ENCODE data around the gene PCSK7.
"Not testable (repeated sequence)": the region's sequence is repeated elsewhere in the genome, so short reads cannot be mapped to it uniquely, and the experiment has no call there.

PCSK7 gene

GRCh38 chr11:117217141-117218084 is 14.5 kb downstream of the PCSK7 start:
- no peak for DNase-seq (ENCODE audit: low spot score)

DNA sequence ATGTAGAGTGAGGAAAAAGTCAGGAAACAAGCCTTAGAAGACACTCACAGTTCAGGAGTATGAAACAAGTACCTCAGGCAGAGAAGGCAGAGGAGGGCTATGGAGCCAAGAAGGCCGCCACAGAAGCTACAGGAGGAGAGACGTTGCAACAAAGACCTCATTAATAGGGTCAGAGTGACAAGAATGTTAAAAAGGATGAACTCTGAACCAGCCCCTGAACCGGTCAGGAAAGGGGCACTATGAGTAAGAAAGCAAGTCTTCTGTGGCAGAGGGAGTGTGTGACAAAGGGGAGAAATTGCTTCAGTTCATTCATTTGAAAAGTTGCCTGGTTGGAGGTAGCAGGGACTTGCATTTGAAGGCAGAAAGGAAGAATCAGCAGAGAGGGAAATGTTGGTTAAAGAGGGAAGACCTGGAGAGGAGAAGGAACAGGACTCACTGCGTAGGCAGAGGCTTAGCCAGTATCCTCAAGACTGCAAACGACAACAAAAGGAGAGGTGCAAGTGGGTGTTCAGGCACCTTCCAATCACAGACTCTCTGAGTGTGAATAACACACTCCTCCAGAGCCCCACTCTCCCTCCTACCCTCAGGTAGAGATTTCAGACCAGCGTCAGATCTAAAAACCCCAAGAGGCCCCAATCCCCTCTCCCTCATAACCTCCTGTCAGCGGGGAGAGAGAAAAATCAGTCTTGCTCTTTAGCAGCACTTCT is 17.3 kb downstream of the PCSK7 start:
- DNase-seq (ENCODE audit: low spot score) = no peak

DNA sequence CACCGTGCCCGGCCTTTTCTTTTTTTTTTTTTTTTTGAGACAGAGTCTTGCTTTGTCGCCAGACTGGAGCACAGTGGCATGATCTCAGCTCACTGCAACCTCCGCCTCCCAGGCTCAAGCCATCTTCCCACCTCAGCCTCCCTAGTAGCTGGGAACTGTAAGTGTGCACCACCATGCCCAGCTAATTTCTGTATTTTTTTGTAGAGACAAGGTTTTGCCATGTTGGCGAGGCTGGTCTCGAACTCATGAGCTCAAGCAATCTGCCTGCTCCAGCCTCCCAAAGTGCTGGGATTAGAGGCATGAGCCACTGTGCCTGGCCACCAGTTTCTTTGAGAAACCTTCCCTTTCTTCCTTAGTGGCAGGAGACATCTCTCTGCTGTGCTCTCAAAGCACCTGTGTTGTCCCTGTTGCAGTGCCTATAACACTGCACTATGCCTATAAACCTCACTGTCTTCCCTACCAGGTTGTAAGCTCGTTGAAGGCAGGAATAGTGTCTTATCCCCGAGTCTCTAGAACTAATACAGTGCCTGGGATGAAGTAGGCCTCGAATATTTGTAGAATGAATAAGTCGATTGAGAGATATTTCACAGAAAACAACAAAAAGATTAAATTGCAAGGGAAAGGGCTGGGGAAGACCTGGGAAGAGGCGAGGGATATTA is 19.0 kb downstream of the PCSK7 start:
- DNase-seq (ENCODE audit: low spot score) = no peak

- DNase-seq (ENCODE audit: low spot score) = no peak
These were observed 21.3 kb downstream of the PCSK7 start for GRCh38 chr11:117210620-117211019.

GRCh38 chr11:117209351-117210125 is 22.3 kb downstream of the PCSK7 start:
- DNase-seq (ENCODE audit: low spot score) = not testable (repeated sequence)

DNA sequence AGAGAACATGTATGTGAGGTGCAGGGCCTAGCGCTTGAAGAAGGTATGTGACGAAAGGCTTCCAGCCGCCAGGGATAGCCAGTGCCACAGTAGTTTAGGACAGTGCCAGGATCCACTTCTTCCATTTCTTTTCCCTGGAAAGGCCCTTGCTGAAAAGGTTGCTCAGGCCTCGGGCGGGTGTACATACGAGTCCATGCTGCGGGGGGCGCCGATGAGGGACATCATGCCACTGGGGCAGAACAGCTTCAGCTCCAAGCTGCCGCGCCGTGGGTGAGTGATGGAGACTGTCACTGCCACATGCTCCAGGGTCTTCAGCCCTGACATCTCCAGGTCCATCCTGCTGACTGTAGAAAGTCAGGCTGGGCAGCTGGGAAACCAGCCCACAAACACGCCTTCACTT is 23.2 kb downstream of the PCSK7 start:
- DNase-seq (ENCODE audit: low spot score) = not testable (repeated sequence)

- not testable (repeated sequence) for DNase-seq (ENCODE audit: low spot score)
These were observed 24.4 kb downstream of the PCSK7 start for GRCh38 chr11:117207481-117207880.

DNA sequence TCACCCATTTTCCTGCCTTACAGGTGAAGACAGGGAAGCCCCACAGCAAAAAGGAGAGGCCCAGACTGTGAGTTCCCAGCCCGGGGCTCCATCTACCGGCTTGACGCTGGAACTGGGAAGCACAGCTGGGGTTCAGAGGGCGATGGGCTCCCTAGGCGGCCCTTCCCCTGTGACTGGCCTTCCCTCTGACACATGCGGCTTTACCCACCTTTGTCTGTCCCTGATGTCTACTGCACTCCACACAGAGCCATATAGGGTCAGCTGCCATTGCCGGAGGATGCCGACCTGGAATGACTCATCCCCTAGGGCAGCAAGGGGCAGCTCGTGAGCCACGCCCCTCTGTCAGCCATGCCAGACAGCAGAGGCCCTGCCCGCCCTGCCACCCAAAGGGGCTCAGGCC is 25.0 kb downstream of the PCSK7 start:
- DNase-seq (ENCODE audit: low spot score) = not testable (repeated sequence)

GRCh38 chr11:117206111-117206510 is 25.8 kb downstream of the PCSK7 start:
- not testable (repeated sequence) for DNase-seq (ENCODE audit: low spot score)

- DNase-seq (ENCODE audit: low spot score) = no peak
These were observed 26.6 kb downstream of the PCSK7 start for GRCh38 chr11:117205211-117205818.

DNA sequence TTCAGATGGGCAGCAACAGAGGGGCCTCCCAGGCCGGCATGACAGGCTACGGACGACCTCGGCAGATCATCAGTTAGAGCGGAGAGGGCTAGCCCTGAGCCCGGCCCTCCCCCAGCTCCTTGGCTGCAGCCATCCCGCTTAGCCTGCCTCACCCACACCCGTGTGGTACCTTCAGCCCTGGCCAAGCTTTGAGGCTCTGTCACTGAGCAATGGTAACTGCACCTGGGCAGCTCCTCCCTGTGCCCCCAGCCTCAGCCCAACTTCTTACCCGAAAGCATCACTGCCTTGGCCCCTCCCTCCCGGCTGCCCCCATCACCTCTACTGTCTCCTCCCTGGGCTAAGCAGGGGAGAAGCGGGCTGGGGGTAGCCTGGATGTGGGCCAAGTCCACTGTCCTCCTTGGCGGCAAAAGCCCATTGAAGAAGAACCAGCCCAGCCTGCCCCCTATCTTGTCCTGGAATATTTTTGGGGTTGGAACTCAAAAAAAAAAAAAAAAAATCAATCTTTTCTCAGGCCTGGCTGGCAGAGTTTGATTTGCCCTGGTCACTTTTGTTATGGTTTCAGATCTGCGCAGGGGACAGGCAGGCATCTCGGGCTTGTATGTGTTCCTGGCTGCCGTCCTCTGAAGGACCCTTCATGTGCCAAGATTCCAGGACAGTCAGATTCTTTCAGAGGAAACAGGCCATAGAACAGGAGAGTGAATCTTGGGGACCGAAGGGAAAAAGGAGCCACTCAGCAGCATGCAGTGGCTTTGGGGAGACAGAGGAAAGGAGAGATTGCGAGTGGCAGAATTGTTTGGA is 27.4 kb downstream of the PCSK7 start:
- no peak for DNase-seq (ENCODE audit: low spot score)

DNA sequence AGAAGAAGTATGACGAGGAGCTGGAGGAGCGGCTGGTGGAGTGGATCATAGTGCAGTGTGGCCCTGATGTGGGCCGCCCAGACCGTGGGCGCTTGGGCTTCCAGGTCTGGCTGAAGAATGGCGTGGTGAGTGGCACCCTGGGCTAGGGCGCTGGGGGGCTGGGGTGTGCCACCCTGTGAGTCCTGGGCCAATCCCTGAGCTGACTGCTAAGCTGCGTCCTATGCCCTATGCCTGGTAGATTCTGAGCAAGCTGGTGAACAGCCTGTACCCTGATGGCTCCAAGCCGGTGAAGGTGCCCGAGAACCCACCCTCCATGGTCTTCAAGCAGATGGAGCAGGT is 28.8 kb downstream of the PCSK7 start:
- no peak for DNase-seq (ENCODE audit: low spot score)

DNA sequence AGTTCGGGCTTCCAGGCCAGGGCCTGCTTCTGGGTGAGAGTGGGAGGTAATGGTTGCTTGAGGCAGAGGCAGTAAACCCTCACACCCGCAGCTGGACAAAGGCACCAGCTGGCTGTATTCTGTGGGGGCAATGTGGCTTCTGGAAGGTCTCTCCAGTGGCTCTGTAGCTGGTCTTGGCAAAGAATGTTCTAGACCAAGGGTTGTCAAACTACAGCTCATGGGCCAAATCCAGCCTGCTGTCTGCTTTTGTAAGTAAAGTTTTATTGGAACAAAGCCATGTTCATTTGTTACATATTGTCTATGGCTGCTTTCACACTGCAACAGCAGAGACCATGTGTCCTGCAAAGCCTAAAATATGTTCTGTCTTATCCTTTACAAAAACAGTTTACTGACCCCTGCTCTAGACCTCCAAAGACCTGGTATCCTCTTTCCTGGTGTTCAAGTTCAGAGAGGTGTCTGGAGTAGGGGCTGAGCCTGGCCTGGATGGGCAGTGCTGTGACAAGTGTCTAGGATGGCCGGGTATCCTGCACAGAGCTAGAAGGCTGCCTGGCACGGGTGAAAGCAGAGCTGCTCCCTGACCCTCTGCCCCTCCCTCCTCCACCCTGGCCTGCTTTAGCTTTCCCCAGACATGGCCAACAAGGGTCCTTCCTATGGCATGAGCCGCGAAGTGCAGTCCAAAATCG is 29.3 kb downstream of the PCSK7 start:
- DNase-seq (ENCODE audit: low spot score) = no peak

DNA sequence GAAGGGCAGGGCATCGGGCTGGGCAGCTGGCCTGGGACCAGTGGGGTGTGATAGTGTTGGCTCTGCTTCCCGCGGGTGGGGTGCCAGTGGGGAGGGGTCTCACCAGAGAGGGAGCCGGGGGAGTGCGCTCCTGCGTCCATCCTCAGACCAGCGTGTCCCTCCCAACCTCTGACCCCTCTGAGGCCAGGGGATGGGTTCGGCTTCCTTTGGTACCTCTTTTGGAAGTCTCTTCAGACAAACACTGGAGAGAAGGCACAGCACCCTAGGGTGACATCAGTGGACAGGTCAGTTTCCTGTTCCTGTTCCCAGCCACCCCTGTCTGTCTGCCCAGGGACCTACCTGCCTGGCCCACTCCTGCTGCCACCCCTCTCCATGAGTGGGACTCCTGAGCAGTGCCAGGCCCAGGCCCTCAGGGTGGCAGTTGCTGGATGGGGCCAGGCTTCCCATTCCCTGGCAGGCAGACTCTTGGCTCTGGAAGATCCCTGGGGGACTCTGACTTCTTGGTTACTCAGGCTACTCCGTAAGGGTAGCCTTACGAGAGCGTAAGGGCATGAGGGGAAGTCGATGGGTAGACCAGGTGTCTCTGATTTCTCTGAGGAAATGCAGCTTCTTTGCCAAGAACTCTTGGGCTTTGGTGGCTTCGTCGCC is 30.1 kb downstream of the PCSK7 start:
- DNase-seq (ENCODE audit: low spot score) = no peak

- no peak for DNase-seq (ENCODE audit: low spot score)
These were observed 30.8 kb downstream of the PCSK7 start for GRCh38 chr11:117200813-117201657.

- DNase-seq (ENCODE audit: low spot score) = no peak
These were observed 31.7 kb downstream of the PCSK7 start for GRCh38 chr11:117199916-117200812.

DNA sequence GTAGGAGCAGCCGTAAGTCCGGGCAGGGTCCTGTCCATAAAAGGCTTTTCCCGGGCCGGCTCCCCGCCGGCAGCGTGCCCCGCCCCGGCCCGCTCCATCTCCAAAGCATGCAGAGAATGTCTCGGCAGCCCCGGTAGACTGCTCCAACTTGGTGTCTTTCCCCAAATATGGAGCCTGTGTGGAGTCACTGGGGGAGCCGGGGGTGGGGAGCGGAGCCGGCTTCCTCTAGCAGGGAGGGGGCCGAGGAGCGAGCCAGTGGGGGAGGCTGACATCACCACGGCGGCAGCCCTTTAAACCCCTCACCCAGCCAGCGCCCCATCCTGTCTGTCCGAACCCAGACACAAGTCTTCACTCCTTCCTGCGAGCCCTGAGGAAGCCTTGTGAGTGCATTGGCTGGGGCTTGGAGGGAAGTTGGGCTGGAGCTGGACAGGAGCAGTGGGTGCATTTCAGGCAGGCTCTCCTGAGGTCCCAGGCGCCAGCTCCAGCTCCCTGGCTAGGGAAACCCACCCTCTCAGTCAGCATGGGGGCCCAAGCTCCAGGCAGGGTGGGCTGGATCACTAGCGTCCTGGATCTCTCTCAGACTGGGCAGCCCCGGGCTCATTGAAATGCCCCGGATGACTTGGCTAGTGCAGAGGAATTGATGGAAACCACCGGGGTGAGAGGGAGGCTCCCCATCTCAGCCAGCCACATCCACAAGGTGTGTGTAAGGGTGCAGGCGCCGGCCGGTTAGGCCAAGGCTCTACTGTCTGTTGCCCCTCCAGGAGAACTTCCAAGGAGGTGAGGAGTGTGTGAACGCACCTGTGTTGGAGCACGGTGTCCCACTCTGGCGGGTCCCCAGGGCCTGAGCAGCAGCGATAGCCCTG is 32.6 kb downstream of the PCSK7 start, which contains the start of gene TAGLN:
Gene TAGLN (plus strand): TSS at position 318 of the 863 bp plus-strand sequence. CDS start 3,644 bp downstream, outside the sequence.
- DNase-seq (ENCODE audit: low spot score) = no peak

Data from HuH-7.5 (cell line).